Stimulated activated CD4-positive, alpha-beta T cell treated with anti-CD3 and anti-CD28 coated beads, Interleukin-4, amount 100 ng/mL, for 24 hours (primary cell): ENCODE results near the gene CNPPD1.

Experiments
- DNase-seq: peaks from one replicate; pipeline ENCODE4 v3.0.0-alpha.2; 2020

The CNPPD1 gene

DNA sequence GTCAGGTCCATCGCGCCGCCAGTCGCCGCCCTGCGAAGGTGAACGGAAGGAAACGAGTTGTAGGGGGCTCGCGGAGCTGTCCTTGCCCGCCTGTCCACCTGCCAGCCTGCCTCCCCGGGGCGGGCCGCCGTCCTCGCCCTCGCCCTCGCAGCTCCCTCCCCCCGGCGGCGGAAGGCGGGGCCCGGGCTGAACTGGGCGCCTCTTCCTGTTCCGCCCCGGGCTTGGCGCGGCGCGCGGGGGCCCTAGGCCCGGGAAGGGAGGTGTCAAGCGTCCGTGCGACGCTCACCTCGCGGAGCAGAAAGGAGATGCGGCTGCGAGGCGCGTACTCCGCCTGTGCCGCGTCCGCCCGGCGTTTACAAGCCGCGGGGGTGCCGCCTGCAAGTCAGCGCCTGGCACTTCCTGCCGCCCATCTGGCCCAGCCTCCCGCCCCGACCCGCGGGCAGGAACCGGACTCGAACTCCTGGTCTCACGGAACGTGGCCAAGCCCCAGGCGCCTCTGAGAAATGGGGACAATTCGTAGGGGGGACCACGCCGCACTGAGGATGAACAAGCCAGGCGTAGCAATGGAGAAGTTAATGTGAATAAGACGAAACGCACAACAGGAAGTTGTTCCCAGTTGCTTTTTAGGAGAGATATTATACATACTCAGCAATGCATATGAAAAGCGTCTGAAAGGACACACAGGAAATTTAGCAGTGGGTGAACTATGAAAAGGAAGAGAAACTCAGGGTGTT is at the start of gene CNPPD1:
Gene CNPPD1 (minus strand): TSS at position 108 of the 734 bp plus-strand sequence. CDS start 97 bp downstream, at position 11.
- peak; percentile 86 for DNase-seq

DNA sequence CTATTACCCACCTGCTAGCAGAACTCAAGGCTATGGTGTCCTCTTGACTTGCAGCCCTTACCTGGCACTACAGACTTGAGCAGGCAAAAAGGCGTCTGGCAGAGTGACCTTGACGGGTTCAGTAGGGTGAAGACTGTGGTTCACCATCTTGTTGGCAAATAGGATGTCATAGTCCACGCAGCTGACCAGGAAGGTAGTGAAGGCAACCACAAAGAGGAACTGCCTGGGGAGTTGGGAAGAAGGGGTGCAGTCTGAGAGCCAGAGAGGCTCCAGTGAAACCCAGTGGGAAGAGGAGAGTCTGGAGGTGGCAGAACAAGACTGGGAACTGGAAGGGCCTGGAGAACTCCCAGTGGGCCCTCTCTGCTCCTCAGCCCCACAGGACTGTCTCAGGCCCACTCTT is 48.6 kb upstream of the CNPPD1 start:
- DNase-seq = no peak

DNA sequence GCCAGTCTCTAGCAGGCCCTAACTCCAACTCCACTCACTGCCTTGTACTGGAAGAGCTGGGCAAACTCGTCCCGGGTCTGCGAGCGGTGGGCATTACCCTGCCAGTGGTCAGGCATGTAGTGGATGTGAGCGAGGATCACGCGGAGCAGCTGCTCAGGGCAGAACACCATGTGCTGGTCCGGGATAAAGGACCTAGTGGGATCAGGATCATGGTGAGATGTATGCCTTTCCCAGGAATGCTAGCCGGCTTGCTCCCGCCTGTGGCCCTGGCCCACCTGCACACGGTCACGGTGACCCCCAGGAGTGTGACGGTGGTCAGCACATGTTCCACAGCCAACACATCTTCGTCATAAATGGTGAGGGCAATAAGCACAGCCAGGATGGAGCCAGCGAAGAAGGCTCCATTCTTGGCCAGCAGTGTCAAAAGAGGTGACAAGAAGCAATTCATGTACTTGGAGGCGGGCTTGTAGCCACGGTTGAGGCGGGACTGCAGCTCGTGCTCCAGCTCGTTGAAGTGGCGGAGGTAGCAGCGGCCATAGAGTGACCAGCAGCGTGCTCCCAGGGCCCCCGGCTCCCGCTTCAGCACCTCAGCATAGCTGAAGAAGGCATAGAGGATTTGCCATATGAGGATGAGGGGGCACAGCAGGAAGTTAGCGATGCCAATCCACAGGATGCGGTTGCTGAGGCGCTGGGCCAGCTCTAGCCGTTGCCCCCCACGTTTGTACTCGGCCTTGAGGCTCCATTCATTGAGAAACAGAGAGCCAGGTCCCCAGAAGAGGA is 47.3 kb upstream of the CNPPD1 start:
- DNase-seq = no peak

DNA sequence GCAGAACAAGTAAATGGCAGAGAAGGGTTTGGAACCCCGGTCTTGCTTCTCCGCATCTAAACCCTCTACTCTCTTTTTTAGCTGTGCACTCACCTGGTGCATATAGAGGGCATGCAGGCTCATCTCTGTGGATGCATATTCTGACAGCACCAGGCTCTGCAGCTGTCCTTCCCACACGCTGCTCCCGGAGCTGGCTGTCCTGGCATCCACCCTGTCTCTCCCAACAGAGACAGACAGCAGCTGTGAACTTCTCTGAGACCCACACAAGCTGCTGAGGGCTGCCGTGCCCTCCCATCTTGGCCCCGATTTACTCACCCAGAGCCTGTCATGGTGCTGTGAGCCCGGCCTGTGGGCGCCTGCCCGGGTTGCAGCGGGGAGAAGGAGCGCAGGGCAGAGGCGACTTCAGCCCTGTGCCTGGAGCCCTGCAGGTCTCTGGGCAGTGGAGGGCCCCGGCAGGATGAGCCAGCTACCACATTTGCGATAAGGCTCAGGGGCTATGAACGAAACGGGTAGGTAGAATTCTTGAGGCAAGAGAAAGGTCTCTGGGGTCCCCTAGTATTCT is 45.3 kb upstream of the CNPPD1 start:
- DNase-seq = no peak

DNA sequence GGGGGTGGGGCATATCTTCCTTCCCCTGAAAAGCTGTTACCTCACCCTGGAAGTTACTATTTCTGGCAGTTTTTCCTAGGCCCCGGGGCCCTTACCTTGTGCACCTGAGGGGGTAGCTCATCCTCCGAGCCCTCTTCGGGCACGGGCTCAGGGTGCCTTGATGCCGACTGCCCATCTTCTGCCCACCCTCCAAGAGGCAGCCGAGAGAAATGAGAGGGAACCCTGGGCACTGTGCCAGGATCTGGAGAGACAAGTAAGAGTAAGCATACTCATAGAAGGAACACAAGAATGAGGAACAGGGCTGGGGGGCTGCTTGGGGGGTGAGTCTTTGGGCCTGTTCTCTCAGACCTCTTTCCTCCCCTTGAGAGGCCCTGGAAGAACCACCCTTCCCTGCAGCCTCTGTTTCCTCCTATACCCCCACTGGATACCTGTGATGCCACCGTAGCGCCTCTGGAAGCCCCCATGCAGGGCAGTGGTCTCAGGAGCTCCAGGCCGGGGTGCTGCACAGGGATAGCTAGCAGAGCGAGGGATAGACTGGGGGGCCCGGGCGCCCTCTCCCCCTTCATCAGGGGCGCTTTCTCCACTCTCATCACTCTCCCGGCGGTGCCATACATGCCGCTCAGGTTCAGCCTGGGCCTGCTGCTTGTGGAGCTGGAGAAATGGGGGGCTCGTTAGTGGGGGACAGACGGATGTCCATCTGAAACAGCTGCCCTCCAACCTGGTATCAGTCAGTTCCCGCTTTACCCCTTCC is 44.1 kb upstream of the CNPPD1 start:
- DNase-seq = no peak

DNA sequence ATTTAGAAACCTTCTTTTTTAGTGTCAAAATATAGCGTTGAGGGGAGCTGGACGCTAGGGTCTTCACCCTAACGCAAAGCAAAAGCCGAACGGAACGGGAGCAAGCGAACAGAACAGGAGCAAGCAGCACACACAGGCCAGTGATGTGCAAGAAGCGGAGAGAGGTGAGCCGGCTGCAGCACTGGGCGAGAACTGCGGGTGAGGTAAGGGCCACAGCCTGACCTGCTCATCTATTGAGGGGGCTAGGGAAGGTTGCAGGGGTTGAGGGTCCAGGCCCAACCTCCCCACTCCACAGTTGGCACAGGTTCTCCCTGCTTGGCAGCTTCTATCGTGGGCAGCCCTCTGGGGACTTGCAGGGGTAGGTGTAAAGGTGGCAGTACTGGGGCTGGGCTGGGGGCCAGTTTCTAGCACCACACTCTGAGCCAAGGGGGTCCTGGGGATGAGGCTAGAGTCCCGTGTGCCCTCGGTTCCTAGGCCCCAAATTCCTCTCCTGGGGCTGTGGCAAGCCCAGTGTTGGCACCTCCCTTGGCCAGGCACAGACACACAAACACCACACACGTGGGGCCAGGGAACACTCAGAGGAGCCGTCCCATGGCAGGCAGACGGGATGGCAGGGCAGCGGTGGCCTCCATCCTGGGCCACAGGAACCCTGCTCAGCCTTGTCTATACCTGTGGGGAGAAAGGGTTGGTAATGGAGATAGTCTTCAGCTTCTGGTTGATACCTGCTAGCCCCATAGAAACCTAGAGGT is 43.2 kb upstream of the CNPPD1 start:
- DNase-seq = no peak

DNA sequence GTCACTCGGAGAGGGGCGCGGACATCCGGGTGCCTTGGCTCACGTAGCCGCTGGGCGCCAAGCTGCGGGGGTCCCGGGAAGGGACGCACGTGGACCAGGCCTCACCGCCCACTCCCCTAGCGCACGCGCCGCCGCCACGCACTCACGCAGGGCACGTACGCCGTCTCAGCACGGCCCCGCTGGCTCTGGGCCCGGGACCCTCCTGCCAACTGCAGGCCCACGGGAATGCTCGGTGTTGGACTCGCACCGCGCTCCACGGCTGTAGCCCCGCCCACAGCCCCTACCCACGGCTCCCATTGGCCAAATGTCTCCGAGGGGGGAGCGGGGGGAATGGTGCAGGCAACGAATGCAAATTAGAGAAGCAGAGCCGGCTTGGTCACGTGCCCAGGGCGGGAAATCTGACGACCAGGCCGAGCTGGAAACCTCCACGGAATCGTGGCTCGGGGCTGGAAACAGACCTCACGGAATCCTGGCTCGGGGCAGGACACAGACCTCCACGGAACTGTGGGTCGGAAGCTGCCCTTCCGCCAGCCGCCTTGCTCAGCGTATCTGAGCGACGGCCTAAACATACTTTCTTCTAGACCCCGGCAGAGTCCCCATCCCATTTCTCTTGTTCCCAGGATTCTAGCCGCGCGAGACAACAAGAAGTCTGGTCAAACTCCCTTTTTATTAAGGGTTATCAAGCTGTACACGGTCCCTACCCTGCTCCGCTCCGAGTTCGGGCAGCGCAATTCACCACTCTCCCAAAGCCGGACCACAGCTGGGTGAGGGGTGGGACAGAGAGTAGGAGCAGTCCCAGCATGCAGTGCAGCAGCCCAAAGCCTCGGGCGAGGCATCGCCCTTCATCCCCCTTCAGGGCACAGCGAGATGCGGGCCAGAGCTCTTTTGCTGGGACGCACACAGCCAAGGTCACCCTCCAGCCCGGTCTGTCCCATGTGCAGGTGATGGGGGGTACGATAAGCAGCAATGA is 42.3 kb upstream of the CNPPD1 start, which contains the start of gene ABCB6:
Gene ABCB6 (minus strand): TSS at position 227 of the 970 bp plus-strand sequence. CDS start 285 bp downstream, outside the sequence.
- DNase-seq = peak; percentile 90

DNA sequence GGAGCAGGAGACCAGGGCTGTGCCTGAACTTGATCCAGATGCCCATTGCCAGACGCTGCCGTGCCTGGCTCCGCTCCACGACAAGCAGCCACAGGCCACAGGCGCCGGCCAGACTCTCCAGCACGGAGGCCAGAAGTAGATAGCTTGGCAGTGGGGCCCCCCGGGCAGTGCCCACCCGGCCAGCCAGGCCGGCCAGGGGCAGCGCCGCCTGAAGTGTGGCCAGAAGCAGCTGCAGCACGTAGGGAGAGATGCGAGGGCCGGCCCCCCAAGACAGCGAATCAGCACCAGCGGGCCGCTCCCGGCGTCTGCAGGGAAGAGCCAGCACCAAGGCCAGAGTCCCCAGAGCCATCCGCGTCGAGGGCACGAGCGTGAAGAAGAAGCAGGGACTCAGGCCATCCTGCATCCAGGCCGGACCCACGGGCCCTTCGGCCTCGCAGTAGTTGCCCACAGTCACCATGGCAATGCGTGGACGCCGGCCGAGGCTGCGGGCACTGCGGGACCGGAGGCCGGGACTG is 41.5 kb upstream of the CNPPD1 start:
- peak; percentile 34 for DNase-seq

DNA sequence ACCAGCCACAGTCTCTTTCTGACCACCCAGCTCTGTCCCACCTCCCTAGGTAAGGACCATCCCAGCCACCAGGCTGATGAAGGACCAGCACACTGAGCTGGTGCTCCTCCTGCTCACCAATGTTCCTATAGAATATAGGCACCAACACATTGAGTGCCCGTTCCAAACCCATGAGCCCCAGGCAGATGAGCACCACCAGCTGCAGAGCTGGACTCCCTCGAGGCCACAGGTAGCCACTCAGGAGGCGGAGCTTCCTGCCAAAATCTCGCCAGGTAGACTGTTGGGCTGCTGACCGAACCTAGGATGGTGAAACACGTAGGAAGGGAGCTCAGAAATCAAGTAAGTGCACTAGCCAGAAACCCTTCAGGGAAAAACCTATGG is 39.8 kb upstream of the CNPPD1 start:
- no peak for DNase-seq

DNA sequence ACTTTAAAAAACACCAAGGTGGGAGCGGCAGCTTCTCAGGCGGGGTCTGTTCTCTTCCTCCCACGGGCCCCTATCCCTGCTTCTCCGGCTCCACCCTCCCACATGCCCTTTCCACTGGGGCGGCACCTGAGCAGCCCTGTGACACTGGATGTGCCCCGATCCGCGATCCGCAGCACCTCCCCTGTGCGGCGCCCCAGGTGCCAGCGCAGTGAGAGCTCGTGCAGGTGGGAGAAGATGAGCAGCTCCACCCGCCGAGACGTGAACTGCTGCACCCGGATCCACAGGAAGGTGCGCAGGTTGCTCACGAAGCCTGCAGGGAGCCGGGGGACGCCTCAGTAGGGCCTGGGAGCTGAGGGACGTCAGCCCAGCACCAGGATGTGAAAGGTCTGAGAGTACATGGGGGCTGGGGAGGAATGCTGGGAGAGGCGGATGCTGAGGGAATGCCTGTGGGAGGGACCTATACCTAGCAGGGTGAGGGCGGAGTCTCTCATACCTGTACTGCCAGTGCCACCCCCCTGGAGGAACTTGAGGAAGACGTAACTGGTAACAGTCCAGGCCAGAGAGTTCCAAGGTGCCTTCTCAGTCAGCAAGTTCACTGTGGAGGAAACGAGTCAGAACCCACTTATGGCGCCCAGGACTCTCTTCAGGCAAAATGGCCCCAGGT is 39.3 kb upstream of the CNPPD1 start:
- no peak for DNase-seq

DNA sequence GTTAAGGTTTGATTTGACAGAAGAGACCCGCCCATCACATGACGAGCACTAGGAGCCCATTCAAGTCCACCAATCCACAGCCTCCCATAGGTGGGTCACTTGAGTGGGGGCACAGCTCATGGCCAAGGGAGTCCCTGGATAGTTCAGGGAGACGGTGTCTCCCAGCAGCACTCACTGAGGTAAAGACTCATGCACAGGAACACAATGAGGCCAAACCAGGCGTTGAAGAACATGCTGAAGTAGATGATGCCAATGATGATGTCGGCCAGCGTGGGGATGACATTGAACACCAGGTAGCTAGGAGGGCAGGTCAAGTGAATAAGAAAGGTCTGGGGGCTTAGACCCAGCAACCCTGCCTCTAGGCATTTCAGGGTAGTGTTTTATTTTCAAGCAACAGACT is 38.1 kb upstream of the CNPPD1 start:
- no peak for DNase-seq

DNA sequence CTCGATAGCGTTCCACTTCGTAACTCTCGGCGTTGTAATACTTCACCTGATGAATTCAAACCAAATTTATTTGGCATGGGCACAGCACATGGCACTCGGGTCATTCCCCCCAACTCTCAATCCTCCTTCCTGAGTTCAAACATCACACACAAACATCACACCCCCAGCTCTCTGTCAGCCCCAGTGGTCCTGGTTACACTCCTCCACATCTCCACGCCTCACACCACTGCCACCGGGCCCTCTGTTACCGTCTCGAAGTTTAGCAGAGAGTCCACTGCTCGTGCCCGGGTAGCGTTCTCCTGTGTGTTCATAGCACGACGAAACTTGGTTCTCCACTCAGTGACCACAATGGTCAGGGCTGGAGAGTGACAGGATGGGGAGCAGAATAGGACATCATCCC is 37.4 kb upstream of the CNPPD1 start:
- DNase-seq = no peak

DNA sequence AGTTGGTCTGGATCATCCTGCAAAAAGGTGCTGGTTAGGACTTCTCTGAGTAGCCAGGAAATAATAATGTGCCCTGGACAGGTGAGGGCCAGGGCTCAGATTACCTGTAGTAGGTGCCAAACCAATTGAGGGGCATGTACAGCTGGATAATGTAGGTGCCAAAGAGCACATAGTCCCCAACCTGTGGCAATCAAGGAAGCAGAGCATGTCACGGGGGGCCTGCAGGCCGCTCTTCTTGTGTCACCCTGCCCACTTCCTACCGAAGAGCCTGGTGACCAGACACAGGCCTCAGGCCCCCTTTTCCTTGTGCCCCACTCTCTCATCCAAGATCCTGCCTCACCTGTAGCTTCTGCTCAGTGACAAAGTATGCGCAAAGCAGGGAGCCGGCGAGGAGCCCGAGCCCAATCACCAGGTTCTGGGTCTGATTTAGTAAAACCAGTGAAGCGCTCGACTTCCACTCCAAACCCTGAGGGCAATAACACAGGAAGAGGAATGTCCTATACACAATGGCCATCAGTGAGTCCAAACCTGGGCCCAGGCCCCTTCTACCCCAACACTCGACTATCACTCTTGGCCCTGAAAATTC is 36.9 kb upstream of the CNPPD1 start:
- no peak for DNase-seq

DNA sequence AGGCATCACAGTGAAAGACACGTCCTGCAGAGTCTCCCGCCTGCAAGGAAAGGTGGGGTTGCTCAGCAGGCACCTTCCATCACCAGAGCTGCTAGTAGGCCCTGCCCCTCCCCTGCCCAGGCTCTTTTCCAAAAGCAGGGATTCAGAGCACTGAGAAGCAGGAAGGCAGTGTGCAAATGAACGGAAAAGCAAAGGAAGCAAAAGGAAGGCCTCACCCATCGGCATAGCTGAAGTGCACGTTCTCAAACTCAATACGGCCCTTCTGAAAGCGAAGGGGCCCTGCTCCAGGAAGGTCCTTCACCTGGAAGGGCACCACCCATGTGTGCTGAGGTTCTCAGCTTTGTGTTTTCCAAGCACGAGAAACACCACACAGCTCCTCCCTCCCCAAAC is 36.3 kb upstream of the CNPPD1 start:
- DNase-seq = no peak

DNA sequence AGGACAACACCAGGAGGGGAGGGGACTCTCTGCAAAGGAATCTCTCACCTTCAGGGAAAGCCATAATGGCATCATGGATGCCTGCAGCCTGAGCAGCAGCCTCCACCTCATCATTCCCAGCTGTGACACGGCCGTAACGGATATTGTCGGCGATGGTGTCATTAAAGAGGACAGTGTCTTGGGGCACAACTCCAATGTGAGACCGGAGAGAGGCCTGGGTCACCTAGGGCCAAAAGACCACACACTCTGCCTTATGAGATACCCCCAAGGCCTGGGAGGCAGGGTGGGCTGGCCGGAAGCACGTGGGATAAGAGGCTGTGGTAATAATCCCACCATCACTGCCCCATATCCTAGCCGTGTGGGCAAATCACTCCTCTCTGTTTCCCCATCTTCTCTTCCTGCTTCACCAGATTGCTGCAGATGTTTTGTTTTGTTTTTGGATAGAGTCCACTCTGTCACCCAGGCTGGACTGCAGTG is 34.2 kb upstream of the CNPPD1 start:
- no peak for DNase-seq

DNA sequence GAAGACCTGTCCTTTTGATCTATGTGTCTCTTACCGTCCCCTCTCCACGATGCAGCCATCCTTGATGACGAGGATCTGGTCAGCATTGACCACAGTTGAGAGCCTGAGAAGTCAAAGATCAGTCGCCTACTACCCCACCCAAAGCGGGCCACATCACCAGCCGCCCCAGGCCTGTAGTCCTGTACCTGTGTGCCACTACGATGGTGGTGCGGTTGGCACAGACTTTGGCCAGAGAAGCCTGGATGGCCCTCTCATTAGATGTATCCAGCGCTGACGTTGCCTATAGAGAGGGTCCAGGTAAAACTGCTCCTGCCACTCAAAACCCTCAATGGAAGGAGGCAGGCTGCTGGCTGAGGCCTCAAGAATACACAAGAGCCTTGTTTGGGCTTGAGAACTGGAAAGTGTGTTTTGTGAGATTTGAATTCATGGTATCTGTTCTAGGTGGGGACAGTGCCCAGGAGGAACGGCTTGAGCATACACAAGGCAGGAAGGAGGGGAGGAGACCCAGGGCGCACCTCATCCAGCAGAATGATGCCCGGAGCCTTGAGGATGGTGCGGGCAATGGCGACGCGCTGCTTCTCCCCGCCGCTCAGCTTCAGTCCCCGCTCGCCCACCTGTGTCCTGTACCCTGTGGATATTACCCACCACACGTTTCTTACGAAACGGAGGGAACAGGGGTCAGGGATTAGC is 33.6 kb upstream of the CNPPD1 start:
- no peak for DNase-seq

DNA sequence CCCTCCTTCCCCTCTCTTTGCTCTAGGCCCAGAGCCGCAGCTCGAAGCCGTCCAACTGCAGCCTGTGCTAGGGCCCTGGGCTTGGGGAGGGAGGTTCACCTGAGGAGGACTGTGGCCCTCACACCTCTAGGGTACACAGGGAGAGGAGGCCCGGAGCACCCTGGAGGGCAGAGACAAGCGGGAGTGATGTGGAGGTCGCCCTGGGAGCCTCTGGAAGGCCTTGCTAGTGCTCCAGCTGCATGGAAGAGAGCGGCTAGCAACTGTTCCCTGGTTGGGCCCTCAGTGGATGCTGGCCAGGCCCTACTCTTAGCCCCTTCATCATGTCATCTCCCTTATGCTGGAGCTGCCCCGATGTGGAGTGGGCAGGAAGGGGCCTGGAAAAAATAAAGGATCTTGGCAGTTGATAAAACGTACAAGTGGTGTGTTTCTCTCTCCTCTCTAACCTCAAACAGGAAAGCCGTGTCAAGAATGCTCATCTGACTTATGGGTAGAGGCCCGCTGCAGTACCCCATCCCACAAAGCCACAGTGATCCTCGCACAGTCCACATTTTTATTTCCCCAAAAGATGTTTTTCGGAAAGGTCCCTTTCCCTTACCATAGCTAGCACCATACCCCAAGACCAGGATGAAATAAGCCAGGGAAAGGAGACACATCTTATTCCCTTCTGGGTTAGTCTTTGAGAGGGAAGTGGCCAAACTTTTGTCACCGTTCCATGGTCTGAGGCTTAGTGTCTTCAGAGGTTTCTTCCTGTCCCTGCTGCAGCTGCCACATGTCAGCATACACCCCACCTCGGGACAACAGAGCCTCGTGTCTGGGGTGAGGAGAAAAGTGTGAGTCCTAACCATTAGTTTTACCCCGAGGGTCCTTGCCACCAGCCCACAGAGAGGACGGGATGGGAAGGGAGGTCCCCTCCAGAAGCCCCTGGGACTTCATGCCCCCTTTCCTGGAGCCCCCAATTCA is 32.8 kb upstream of the CNPPD1 start:
- DNase-seq = no peak
